HG03095 (cell line): Measurements from ENCODE around the gene LHX2.
A peak's percentile ranks its signal among the peaks of the same experiment; 100 is the strongest.
"Not testable (repeated sequence)": the region's sequence is repeated elsewhere in the genome, so short reads cannot be mapped to it uniquely, and the experiment has no call there.

Experiments used
- ATAC-seq: cut with Tn5 transposase; IDR thresholded peaks from one replicate; pipeline ENCODE4 v1.9.1; 2021; ENCODE audit warnings: moderate library complexity; ENCODE audit not compliant: unreplicated experiment

LHX2 gene

GRCh38 chr9:124011460-124012301, at the start of gene LHX2:
TSS of gene LHX2 (plus strand) at chr9:124011768. CDS start at chr9:124012349, 581 bp downstream.
- ATAC-seq, result no peak

GRCh38 chr9:123964761-123965160, 46.8 kb upstream of the LHX2 start:
- ATAC-seq, result no peak

GRCh38 chr9:123965801-123966686, 45.5 kb upstream of the LHX2 start:
- ATAC-seq, result no peak

- no peak for ATAC-seq
Observed at GRCh38 chr9:123967323-123967722, 44.2 kb upstream of the LHX2 start.

- no peak for ATAC-seq
Observed at GRCh38 chr9:123972618-123973017, 39.0 kb upstream of the LHX2 start.

- no peak for ATAC-seq
Observed at GRCh38 chr9:123973590-123974223, 37.9 kb upstream of the LHX2 start.

- no peak for ATAC-seq
Observed at GRCh38 chr9:123974471-123974870, 37.1 kb upstream of the LHX2 start.

- ATAC-seq, result no peak
Observed at GRCh38 chr9:123975871-123976270, 35.7 kb upstream of the LHX2 start.

GRCh38 chr9:123976579-123976978, 35.0 kb upstream of the LHX2 start:
- not testable (repeated sequence) for ATAC-seq

GRCh38 chr9:123978981-123979380, 32.6 kb upstream of the LHX2 start:
- no peak for ATAC-seq

GRCh38 chr9:123982535-123982934, 29.0 kb upstream of the LHX2 start:
- no peak for ATAC-seq

GRCh38 chr9:123983047-123983446, 28.5 kb upstream of the LHX2 start:
- ATAC-seq, result no peak

GRCh38 chr9:123984802-123985201, 26.8 kb upstream of the LHX2 start:
- no peak for ATAC-seq

GRCh38 chr9:123985869-123986268, 25.7 kb upstream of the LHX2 start:
- ATAC-seq, result no peak

- no peak for ATAC-seq
Observed at GRCh38 chr9:123990427-123990826, 21.1 kb upstream of the LHX2 start.

GRCh38 chr9:123992679-123993078, 18.9 kb upstream of the LHX2 start:
- not testable (repeated sequence) for ATAC-seq

- ATAC-seq, result no peak
Observed at GRCh38 chr9:123996731-123997421, 14.7 kb upstream of the LHX2 start.

- peak; percentile 61 for ATAC-seq
Observed at GRCh38 chr9:123997665-123998277, 13.8 kb upstream of the LHX2 start.

GRCh38 chr9:123998278-123998925, 13.2 kb upstream of the LHX2 start:
- ATAC-seq, result no peak
